Esophagus squamous epithelium (tissue), 4 donors: ENCODE results near the gene CACNB4.

ENCODE experiments used
- CTCF ChIP-seq, 6 experiments: fragments of 450-650 bp in 4 of 6; fragments of 200-600 bp in 2 of 6; sonication (generic) in 2 of 6; IDR thresholded peaks; one replicate each; pipeline ENCODE4 v1.5.1; 2016 to 2019; ENCODE audit warnings: antibody characterized with exemption in 6 of 6, mild to moderate bottlenecking in 4 of 6, moderate library complexity in 4 of 6
- POLR2A ChIP-seq, 4 donors: fragments of 450-650 bp; IDR thresholded peaks; one replicate each; pipeline ENCODE4 v1.6.1; 2017; ENCODE audit warnings: antibody characterized with exemption in 4 of 4, mild to moderate bottlenecking in 4 of 4, moderate library complexity in 3 of 4

- TF ChIP-seq CTCF (IDR thresholded peaks at IDR 0.05), result no peak
- TF ChIP-seq POLR2A (IDR thresholded peaks at IDR 0.05), result no peak
Measured at GRCh38 chr2:151830961-151831360, 267.9 kb downstream of the CACNB4 start.
